ENCODE data around the gene ITGAL.

DNA sequence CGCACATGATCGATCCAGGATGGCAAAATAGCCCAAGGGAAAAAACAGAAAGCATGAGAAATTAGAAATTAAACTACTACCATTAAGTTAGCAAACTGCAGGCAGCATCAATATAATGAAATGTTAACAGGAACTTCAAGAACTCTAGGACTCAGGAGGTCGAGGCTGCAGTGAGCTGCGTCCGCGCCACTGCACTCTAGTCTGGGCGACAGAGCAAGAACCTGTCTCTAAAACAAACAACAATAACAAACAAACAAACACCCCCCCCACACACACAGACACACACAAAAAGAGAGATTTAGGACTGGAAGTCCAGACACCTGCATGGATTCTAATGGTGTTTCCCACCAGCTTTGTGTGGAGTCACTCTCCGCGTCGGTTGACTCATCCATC lies 26.3 kb upstream of the ITGAL start:
- no peak for TF ChIP-seq EZH2 (IDR thresholded peaks at IDR 0.05; ENCODE audit: low read length)
- TF ChIP-seq, protein P1, sequence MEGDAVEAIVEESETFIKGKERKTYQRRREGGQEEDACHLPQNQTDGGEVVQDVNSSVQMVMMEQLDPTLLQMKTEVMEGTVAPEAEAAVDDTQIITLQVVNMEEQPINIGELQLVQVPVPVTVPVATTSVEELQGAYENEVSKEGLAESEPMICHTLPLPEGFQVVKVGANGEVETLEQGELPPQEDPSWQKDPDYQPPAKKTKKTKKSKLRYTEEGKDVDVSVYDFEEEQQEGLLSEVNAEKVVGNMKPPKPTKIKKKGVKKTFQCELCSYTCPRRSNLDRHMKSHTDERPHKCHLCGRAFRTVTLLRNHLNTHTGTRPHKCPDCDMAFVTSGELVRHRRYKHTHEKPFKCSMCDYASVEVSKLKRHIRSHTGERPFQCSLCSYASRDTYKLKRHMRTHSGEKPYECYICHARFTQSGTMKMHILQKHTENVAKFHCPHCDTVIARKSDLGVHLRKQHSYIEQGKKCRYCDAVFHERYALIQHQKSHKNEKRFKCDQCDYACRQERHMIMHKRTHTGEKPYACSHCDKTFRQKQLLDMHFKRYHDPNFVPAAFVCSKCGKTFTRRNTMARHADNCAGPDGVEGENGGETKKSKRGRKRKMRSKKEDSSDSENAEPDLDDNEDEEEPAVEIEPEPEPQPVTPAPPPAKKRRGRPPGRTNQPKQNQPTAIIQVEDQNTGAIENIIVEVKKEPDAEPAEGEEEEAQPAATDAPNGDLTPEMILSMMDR (optimal IDR thresholded peaks at IDR 0.05 in 1 of 3, IDR thresholded peaks at IDR 0.05 in 1 of 3, conservative IDR thresholded peaks at IDR 0.05 in 1 of 3; ENCODE audit: extremely low read depth in 1 of 3, insufficient read depth in 2 of 3, low read length in 3 of 3): no peak

Measured in keratinocyte (primary cell).